GM18519 (cell line): ENCODE measurements around the gene SORBS1.

Experiments
- ATAC-seq: cut with Tn5 transposase; IDR thresholded peaks from one replicate; pipeline ENCODE4 v1.9.1; 2021; ENCODE audit warnings: mild to moderate bottlenecking, moderate library complexity; ENCODE audit not compliant: unreplicated experiment, low FRiP score

The SORBS1 gene

DNA sequence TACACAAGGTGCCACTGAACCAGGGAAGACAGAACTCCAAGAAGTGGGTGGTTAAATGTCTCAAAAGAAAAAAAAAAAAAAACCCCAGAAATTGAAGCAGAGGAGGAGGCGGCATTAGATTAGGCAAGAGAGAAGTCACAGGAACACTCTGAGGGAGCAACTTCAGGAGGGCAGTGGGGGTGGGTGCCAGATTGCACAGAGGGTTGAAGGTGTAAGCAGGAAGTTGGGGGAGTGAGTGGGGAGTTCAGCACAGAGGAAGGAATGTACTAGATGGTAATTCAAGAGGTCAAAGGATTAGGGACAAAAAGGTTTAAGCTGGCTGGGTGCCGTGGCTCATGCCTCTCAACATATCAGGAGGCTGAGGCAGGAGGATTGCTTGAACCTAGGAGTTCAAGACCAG, 160.4 kb downstream of the SORBS1 start:
- ATAC-seq = no peak

DNA sequence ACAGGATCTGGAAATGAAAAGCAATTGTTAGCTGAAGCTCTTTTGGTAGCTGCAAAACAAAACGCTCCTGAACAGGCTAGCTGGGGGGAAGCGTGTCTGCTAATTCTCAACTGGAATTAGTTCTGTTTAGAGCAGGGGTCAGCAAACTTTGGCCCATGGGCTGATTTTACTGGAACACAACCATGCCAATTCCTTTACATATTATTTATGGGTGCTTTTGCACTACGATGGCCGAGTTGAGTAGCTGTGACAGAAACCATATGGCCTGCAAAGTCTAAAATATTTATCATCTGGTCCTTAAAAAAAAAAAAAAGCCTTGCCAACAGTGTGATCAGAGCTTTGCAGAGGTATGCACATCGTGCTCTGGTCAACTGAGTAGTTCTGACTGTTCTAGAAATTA, 162.0 kb downstream of the SORBS1 start:
- ATAC-seq = no peak

DNA sequence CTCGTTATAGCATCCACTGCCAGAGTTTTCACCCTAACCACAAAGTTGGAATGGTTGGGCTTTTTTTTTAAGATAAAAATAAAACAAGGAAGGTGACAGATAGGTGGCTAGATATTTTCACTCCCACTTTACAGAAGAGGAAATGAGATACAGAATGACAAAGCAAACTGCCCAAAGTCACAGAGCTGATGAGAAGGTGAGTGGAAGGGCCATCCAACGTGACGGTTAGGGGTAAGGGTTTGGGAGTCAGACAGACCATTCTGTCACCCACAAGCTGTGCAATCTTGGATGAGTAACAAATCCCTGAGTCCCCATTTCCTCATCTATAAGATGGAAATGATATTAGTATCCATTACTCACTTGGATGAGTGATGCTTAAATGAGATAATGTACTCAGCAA, 163.4 kb downstream of the SORBS1 start:
- ATAC-seq = no peak

DNA sequence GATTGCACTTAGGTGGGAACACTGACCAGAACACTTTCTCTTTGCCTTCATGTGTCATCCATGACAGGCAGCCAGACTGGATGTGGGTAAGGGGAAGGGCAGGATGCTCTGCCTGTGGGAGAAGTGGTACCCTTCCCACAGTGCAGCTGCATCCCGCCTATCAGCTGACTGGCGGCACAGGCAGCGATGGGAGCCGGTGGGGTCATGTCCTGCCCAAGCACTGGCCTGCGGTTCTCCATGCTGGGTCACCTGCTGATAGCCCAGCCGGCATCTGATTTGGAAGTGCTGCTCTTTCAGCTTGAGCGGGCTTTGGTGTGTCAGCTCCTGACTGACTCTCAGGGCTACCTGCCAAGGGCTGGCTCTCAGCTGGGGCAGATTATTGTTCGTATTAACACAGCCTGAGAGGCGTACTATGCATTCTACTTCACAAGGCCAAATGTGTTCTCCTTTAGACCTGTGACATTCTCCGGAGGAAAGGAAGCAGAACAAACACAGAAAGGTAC, 165.2 kb downstream of the SORBS1 start:
- ATAC-seq = no peak

DNA sequence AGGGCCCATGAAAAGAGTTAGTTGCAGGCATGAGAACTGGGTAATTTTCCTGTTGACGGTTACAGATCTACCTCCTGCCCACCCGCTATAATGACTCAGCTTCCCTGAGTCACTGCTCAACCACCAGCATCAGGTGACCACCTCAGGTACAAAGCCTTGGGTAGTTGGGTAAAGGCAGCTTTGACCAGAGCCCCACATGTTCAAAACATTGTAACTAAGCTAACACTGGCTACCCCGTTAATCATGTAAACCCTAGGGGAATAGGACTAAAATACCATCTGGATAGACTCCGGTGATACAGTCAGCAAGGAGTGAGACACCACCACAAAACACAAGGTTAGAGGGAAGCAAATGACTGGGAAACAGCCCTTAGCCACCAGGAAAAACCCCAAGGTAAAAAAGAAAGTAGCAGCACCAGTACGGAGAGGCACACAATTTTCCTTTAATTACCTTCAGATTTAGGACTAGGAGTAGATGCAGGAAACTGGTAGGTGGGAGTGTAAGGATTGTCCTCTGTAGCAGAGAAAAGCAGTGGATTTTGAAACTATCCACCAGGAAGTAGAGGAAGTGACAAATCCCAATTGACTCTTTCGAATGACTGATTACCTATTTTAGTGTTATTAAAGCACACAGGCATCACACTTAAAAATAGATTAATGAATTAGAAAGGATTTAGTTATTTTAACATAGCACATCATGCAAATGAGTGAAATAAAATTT, 166.8 kb downstream of the SORBS1 start:
- ATAC-seq = peak; percentile 42

DNA sequence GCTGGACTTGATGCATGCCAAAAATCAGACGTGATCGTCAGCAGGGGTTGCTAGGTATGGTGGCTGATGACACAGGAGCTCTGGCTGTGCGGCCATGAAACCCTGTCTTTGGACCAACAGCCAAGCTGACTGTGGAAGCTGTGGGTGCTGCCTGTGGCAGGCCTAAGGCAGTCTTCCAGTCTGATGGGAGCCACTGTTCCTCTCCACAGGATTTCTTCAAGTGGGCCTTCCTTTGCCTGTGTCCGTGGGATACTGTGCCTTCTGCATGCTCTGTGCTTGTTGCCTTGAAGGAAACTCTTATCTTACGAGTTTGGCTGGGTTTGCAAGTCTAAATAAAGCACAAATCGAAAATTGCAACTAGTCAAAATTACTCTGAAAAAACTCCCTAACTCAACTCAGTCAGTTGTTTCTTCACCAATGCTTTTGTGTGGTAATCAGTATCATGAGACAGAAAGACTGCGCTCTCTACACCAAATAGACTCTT, 168.4 kb downstream of the SORBS1 start:
- no peak for ATAC-seq

DNA sequence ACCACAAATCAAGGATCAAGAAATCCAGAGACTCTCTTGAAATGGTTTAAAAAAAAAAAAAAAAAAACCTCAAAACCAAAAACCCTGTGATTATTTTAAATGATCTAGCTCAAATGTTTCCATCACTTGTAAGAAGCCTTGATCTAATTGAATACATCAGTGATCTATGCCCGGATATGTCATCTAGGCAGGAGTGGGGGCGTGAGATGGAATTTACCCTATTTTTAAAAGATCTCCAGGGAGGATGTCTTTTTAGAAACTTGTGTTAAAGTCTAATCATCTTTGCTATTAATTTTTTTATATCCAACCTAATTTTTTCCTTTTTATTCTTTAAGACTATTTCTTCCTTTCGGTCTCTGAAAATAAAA, 169.0 kb downstream of the SORBS1 start:
- no peak for ATAC-seq

DNA sequence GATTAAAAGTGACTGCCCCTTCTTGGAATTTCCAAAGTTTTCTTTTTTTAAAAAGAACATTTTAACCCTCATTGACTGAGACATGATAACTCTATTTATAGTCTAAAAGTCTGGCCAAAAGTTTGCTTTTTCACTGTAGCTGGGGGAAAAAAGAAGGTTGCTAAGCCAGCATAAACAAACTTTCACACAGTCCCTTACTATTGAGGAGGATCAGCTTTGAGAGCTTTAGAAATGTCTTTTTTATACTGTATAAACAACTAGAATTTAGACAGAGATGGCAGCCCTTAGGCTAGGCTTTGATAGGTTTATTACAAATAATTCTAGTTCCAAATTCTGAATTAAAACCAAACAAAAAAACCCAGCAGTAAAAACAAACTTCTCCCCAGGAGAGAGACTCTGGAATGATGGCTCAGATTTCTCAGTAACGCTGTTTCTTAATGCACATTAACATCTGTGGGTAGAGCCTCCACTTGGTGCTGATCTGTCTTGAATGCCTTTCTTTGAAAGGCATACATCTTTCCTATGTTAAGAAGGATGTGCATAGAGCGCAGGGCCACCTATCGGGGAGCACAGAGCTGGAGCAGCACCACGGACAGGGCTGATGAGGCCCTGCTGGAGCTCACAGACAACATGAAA, 169.5 kb downstream of the SORBS1 start:
- ATAC-seq = no peak

DNA sequence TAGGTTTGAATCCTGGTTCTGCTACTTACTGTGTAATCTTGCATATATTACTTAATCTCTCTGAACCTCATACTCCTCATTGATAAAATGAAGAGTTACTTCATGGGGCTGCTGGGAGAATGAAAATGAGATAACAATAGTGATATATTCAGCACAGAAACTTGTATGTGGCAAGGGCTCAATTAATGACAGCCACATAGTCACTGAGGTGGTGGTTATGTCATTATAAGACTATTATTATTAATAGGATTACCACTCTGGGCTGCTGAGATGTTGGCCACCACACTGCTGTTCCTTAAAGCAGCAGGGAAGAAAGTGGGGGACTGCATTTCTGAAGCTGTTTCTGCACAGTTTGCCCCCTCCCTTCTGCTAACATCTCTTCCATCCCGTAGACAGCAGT, 170.0 kb downstream of the SORBS1 start:
- ATAC-seq = no peak

DNA sequence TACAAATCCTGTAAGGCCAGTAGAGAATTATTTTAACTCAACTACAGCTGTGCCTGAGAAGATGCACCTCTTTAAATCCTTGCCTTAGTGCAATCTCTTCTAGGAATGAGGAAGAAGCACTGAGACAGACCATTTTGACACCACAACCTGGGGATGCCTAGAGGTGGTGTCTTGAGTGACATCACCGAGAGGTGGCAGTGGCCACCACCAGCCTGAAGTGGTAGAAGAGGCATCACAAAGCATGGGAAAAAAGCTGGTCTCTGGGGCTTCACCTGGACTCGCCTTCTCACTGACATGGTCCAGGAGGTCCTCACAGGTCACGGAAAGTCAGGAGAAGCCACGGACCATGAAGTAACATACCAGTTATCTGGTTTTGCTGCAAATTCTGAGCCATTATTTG, 171.2 kb downstream of the SORBS1 start:
- ATAC-seq = no peak

DNA sequence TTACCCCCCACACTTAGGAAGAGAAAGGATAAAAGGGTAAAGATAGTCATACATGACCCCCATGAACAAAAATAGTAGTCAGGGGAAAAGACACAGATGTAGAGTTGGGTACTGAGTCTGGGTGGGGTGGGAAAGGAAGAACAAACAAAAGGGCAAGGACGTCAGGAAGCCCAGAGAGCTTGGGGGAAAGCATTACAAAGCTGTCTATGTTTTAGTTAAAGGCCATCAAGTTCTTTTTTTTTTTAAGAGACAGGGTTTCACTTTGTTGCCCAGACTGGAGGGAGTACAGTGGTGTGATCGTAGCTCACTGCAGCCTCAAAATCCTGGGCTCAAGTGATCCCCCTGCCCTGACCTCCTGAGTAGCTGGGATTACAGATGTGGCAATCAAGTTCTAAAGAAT, 172.0 kb downstream of the SORBS1 start:
- no peak for ATAC-seq

DNA sequence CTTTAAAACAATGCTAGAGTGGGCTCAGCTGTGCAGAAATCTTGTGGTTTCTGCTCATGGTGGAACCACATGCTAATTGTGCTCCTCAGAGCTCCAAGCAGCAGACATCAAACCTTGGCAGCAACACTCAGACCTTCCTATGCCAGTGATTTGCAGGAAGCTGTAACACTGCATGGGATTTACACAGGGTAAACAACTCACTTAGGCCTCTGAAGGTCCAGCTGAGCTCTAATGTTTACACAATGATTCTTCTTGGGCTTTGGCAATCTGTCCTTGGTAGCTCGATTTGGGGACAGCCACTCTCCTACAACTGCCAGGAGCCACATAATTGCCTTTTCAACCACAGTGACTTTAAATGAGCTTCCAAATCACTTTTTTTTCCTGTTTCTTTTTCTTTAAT, 172.6 kb downstream of the SORBS1 start:
- ATAC-seq = no peak

DNA sequence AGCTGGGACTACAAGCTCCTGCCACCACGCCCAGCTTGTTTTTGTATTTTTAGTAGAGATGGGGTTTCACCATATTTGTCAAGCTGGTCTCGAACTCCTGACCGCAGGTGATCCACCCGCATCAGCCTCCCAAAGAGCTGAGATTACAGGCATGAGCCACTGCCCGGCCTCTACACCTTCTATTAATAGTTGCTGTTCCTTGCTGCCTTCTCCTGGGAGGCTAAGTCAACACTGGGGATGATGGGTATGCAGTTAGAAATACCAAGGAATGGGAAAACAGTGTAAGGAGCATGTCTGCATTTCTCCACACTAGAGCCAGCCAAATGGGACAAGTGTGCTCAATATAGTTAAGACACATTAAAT, 173.1 kb downstream of the SORBS1 start:
- ATAC-seq = no peak

DNA sequence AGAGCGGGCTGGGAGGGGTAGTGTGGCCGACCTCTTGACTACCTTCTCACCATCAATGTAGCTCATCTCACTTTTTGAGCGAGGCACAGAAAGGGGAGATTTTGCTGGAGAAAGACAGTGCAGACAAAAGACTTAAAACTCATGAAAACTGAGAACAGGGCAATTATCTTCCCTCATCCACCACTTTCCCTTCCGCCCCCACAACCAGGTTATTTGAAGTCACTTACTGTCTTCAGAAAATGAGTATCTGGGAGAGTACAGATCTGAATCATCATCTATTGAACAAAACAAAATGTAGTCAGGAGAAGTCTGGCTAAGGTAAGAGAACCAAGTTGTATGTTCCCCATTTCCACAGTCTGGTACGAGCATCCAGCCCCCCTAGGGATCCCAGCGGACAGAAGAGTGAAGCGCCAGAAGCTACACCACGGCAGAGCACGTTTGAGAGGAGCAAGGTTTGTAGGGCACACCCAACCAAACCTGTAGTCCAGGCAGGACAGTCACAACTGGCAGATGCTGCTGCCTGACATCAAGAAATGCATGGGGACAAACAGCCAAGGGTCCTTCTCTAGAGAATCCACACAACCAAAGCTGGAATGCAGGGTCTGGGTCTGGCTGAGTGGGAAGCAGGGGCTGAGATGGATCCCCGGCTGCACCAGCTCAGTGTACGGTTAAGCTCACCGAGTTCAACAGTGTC, 177.0 kb downstream of the SORBS1 start:
- ATAC-seq = no peak

DNA sequence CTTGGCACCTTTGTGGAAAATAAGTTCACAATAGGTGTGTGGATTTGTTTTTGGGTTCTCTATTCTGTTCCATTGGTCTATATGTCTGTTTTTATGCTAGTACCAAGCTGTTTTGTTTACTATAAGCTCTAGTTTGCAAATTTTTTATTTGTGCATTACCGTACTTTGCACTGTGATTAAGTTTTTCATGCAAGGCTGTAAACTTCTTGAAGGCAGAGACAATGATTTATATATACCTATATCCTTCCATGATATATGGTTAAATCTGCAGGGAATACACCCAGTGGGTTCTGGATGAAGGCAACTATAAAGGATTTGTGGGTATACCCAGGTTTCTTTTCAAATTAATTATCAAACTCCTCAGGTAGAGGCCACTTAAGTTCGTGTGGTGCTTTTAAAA, 178.6 kb downstream of the SORBS1 start:
- ATAC-seq = no peak

DNA sequence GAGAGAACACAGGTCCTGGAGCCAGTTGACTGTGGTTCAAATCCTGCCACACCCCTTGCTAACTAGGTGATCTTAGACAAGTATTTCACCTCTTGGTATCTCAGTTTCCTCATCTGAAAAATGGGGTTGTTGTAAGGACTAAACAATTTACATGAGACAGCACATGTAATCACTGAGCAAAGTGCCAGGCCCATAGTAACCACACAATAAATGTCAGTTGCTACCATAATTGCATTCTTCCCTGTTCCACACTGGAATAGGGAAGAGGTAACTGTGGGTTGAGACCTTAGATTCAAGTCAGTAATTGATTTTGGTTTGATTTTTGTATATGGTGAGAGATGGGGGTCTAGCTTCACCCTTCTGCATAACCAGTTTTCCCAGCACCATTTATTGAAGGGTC, 179.0 kb downstream of the SORBS1 start:
- no peak for ATAC-seq

DNA sequence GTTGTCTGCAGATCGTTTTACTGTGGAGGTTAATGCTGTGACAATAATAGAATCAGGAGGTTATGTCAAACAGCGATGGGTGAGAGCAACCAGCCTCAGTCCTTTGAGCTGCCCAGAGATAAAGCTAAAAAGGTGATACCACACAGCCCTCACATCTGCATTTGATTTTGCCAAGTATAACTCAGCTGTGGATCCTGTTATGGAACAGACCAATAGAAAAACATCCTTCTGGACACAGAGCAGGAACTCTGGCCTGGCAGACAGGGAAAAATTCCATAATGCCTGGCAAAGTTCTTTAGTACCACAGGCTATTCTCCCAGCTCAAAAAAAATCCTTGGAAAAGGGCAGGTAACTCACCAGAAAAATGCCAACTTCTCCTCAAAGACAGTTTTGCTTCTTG, 183.2 kb downstream of the SORBS1 start:
- ATAC-seq = no peak

DNA sequence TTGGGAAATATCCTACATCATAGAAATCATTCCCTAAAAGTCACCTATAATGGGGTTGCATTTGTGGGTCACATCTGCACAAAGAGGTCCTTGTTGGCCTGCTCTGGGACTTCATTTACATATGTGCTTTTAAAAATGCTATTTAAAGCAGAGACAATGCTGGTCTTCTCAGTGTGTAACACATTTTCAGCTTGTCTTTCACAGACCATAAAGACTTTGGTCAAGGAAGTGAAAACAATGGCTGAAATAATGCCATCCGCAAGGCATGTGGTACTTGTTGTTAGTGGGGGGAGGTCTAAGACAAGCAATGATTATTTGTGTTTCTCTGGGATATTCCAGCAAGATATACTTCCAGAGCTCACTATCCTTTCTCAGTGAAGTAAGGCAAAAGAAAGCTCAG, 185.8 kb downstream of the SORBS1 start:
- no peak for ATAC-seq

DNA sequence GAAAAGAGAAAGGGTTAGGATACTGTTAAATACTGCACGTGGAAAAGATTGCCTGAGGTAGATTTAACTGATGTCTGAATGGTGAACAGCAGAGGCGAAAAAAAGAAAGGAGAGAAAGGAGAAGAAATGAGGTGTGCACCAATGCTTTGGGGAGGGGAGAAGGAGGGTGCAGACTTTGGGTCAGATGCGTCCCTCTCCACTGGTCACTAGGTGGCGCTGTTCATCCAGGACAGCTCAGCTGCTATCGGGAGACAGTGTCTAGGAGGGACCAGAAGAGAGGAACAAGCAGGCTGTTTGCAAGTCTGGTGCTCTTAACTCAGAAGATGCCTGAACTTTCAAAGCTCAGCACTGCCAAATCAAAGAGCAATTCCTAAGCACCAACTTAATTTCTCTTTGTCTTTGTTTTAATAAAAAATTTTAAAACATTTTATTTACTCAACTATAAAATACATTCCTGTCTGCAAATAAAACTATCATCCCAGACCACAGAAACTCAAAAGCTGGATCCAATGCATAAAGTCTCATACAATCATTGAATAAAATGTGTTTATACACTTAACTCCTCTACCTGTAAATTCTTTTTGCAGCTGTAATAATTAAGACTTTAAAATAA, 186.5 kb downstream of the SORBS1 start:
- peak; percentile 92 for ATAC-seq

DNA sequence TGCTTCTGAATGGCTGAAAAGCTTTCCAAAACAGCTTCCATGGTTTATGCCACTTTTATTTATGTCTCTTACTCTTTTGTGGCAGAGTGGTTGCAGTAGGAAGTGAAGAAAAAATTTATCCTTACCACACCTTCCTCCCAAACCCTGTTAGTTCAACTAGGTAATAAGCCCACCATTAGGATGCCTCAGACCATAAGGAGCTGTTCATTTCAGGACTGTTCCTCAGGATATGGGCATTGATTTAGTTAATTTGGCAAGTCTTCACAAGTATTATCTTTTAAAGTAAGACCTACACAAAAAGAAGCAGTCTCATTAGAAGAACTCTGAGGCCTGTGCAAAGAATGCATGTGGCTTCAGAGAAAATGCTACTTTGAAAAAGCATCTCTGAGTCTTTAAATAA, 187.5 kb downstream of the SORBS1 start:
- no peak for ATAC-seq

DNA sequence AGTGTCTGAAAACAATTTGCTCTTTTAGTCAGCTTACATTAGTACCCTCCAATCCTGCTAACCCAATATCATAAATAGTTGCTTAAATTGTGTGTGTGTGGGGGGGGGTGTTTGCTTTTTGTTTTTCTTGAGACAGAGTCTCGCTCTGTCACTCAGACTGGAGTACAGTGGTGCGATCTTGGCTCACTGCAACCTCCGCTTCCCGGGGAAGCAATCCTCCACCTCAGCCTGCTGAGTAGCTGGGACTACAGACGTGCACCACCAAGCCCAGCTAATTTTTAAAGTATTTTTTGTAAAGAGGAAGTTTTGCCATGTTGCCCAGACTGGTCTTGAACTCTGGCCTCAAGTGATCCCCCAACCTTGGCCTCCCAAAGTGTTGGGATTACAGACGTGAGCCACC, 196.8 kb downstream of the SORBS1 start:
- ATAC-seq = no peak
